ENCODE data around the gene BNC2.

The BNC2 gene

DNA sequence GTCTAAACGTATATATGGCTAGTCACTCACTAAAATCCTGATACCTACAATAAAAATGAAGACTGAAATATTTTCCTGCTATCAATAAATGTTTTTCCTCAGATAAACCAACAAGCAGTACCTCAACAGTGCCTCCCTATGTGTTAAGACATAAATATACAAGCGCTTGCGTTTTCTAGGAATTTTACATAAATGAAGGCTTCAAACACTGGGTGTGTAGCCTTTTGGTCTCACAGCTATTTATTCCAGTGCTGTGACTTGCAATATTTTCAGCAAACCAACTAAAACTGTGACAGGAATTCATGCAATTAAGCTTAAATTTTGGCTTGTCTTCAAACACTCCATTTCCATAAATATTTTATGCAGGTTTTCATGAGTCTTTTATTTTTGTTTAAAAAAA is 437.0 kb downstream of the BNC2 start:
- Histone ChIP-seq H3K79me1 (ENCODE audit: low read depth, low read length) (no peaks in the 10 kb centered on the region), H3K14ac (ENCODE audit: low read length) (no peak overlapping the region), H2AK5ac (ENCODE audit: low read depth, low read length) (no peak overlapping the region), H2BK120ac (ENCODE audit: low read depth, low read length) (no peak overlapping the region), H3K9me3 (replicated peaks in 1 of 2; ENCODE audit: control insufficient read depth in 2 of 2, insufficient read depth in 1 of 2, low read depth in 1 of 2, low read length in 2 of 2) (peaks cover 0 to 2% of the 10 kb centered on the region in 2 donors), H3K27ac (replicated peaks; ENCODE audit: low read length) (no peak overlapping the region), H3K23ac (ENCODE audit: low read depth, low read length, poor library complexity) (no peak overlapping the region), H3K4me3 (ENCODE audit: low read length in 2 of 2) (no peak overlapping the region), H3K9ac (ENCODE audit: low read depth, low read length, poor library complexity) (no peak overlapping the region), H2BK5ac (ENCODE audit: low read length) (no peak overlapping the region), H4K91ac (ENCODE audit: low read depth, low read length, poor library complexity) (no peak overlapping the region), H3K36me3 (replicated peaks in 1 of 2; ENCODE audit: control insufficient read depth in 2 of 2, insufficient read depth in 2 of 2, low read length in 2 of 2) (no peaks in the 10 kb centered on the region), H2BK15ac (ENCODE audit: low read length) (no peak overlapping the region), H3K18ac (ENCODE audit: low read length) (no peak overlapping the region), H3K4me1 (ENCODE audit: control insufficient read depth in 2 of 2, insufficient read depth in 1 of 2, low read depth in 1 of 2, low read length in 2 of 2) (peaks cover 11 to 15% of the 10 kb centered on the region in 2 donors), H2AFZ (ENCODE audit: low read length) (no peak overlapping the region), H4K8ac (ENCODE audit: low read depth, low read length) (no peak overlapping the region), H2BK12ac (ENCODE audit: low read length) (no peak overlapping the region), H3K27me3 (ENCODE audit: control insufficient read depth in 3 of 3, insufficient read depth in 3 of 3, low read depth in 1 of 3, low read length in 3 of 3) (peaks cover 0 to 12% (median 0%) of the 10 kb centered on the region in 3 experiments), H3K4me2 (ENCODE audit: insufficient read depth, low read length, poor library complexity, severe bottlenecking) (no peak overlapping the region), H3K4ac (ENCODE audit: low read length) (no peak overlapping the region)
- no CpG with 5 or more reads among the region's 3 CpGs for WGBS, 2 donors (ENCODE audit: extremely low coverage in 2 of 2, insufficient read length in 2 of 2, insufficient replicate concordance in 1 of 2)
- no peak for DNase-seq (ENCODE audit: low spot score)

DNA sequence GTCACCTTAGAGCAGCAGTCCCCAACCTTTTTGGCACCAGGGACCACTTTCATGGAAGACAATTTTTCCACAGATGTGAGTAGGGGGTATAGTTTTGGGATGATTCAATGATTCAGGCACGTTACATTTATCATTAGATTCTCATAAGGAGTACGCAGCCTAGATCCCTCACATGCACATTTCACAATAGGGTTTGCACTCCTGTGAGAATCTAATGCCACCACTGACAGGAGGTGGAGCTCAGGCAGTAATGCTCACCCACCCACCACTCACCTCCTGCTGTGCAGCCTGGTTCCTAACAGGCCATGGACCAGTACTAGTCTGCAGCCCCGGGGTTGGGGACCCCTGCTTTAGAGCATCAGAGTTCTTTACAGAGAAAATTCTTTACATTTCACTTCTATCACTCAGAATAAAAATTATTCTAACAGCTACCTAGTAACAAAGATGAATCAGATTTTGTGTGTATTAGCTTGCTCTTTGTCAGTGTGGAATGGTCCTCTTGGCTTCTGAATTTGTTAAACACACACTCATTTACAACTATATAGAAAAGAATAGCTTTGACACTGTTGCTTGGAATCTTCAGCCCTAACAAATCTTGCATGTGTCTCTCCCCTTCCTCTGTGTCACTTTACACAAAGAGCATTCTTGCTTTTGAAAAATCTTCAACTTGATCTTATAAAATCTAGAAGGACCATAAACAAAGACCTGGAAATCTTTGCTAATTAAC is 438.6 kb downstream of the BNC2 start:
- no peak for DNase-seq (ENCODE audit: low spot score)
- no peak overlapping the region for H2BK15ac ChIP-seq (ENCODE audit: low read length)
- H4K91ac ChIP-seq (ENCODE audit: low read depth, low read length, poor library complexity): no peak overlapping the region
- peaks cover 14 to 15% of the 10 kb centered on the region in 2 donors for H3K4me1 ChIP-seq (ENCODE audit: control insufficient read depth in 2 of 2, insufficient read depth in 1 of 2, low read depth in 1 of 2, low read length in 2 of 2)
- H3K4me2 ChIP-seq (ENCODE audit: insufficient read depth, low read length, poor library complexity, severe bottlenecking): no peak overlapping the region
- no peak overlapping the region for H3K4me3 ChIP-seq (ENCODE audit: low read length in 2 of 2)
- H2AFZ ChIP-seq (ENCODE audit: low read length): no peak overlapping the region
- H4K8ac ChIP-seq (ENCODE audit: low read depth, low read length): no peak overlapping the region
- no peaks in the 10 kb centered on the region for H3K36me3 ChIP-seq (replicated peaks in 1 of 2; ENCODE audit: control insufficient read depth in 2 of 2, insufficient read depth in 2 of 2, low read length in 2 of 2)
- no peak overlapping the region for H3K23ac ChIP-seq (ENCODE audit: low read depth, low read length, poor library complexity)
- no peak overlapping the region for H3K9ac ChIP-seq (ENCODE audit: low read depth, low read length, poor library complexity)
- no peak overlapping the region for H2BK5ac ChIP-seq (ENCODE audit: low read length)
- H2AK5ac ChIP-seq (ENCODE audit: low read depth, low read length): no peak overlapping the region
- no peak overlapping the region for H3K4ac ChIP-seq (ENCODE audit: low read length)
- no CpG with 5 or more reads among the region's 3 CpGs for WGBS, 2 donors (ENCODE audit: extremely low coverage in 2 of 2, insufficient read length in 2 of 2, insufficient replicate concordance in 1 of 2)
- peaks cover 0 to 2% of the 10 kb centered on the region in 2 donors for H3K9me3 ChIP-seq (replicated peaks in 1 of 2; ENCODE audit: control insufficient read depth in 2 of 2, insufficient read depth in 1 of 2, low read depth in 1 of 2, low read length in 2 of 2)
- H3K27me3 ChIP-seq (ENCODE audit: control insufficient read depth in 3 of 3, insufficient read depth in 3 of 3, low read depth in 1 of 3, low read length in 3 of 3): peaks cover 0 to 15% (median 2%) of the 10 kb centered on the region in 3 experiments
- H3K18ac ChIP-seq (ENCODE audit: low read length): no peak overlapping the region
- H3K14ac ChIP-seq (ENCODE audit: low read length): no peak overlapping the region
- H3K79me1 ChIP-seq (ENCODE audit: low read depth, low read length): no peaks in the 10 kb centered on the region
- H2BK120ac ChIP-seq (ENCODE audit: low read depth, low read length): no peak overlapping the region
- H2BK12ac ChIP-seq (ENCODE audit: low read length): no peak overlapping the region
- H3K27ac ChIP-seq (replicated peaks; ENCODE audit: low read length): no peak overlapping the region

DNA sequence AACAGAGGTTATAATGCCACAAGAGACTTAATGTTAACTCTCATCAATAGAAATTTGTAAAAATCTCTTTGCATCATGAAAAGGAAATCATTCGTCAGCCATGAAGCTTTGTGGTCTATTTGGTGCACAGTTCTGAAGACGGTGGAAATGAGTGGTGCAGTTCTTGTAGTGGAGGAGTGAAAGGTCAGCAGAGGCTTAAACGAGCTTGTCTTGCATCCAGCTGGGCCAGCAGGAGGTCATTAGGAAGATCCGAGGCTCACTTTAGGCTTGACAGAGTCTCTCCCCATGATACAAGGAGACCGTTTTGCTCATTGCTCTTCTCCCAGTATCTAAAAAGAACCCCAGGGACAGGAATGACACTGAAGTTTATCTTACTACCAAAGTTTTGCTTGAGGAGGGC is 440.8 kb downstream of the BNC2 start:
- H3K79me1 ChIP-seq (ENCODE audit: low read depth, low read length): no peaks in the 10 kb centered on the region
- H3K9ac ChIP-seq (ENCODE audit: low read depth, low read length, poor library complexity): no peak overlapping the region
- H3K4ac ChIP-seq (ENCODE audit: low read length): no peak overlapping the region
- H2BK5ac ChIP-seq (ENCODE audit: low read length): no peak overlapping the region
- peaks cover 14 to 15% of the 10 kb centered on the region in 2 donors for H3K4me1 ChIP-seq (ENCODE audit: control insufficient read depth in 2 of 2, insufficient read depth in 1 of 2, low read depth in 1 of 2, low read length in 2 of 2)
- H3K4me3 ChIP-seq (ENCODE audit: low read length in 2 of 2): no peak overlapping the region
- H3K14ac ChIP-seq (ENCODE audit: low read length): no peak overlapping the region
- no peak overlapping the region for H2AK5ac ChIP-seq (ENCODE audit: low read depth, low read length)
- H2BK12ac ChIP-seq (ENCODE audit: low read length): no peak overlapping the region
- no peaks in the 10 kb centered on the region for H3K9me3 ChIP-seq (replicated peaks in 1 of 2; ENCODE audit: control insufficient read depth in 2 of 2, insufficient read depth in 1 of 2, low read depth in 1 of 2, low read length in 2 of 2)
- no peak overlapping the region for H2BK120ac ChIP-seq (ENCODE audit: low read depth, low read length)
- H3K27ac ChIP-seq (replicated peaks; ENCODE audit: low read length): no peak overlapping the region
- peak; percentile 37 for DNase-seq (ENCODE audit: low spot score)
- peaks cover 0 to 18% (median 2%) of the 10 kb centered on the region in 3 experiments for H3K27me3 ChIP-seq (ENCODE audit: control insufficient read depth in 3 of 3, insufficient read depth in 3 of 3, low read depth in 1 of 3, low read length in 3 of 3)
- no peak overlapping the region for H2BK15ac ChIP-seq (ENCODE audit: low read length)
- no peak overlapping the region for H4K8ac ChIP-seq (ENCODE audit: low read depth, low read length)
- no peak overlapping the region for H3K23ac ChIP-seq (ENCODE audit: low read depth, low read length, poor library complexity)
- no peak overlapping the region for H3K4me2 ChIP-seq (ENCODE audit: insufficient read depth, low read length, poor library complexity, severe bottlenecking)
- no peak overlapping the region for H4K91ac ChIP-seq (ENCODE audit: low read depth, low read length, poor library complexity)
- H2AFZ ChIP-seq (ENCODE audit: low read length): no peak overlapping the region
- no CpG with 5 or more reads among the region's 5 CpGs for WGBS, 2 donors (ENCODE audit: extremely low coverage in 2 of 2, insufficient read length in 2 of 2, insufficient replicate concordance in 1 of 2)
- no peak overlapping the region for H3K18ac ChIP-seq (ENCODE audit: low read length)
- no peaks in the 10 kb centered on the region for H3K36me3 ChIP-seq (replicated peaks in 1 of 2; ENCODE audit: control insufficient read depth in 2 of 2, insufficient read depth in 2 of 2, low read length in 2 of 2)

DNA sequence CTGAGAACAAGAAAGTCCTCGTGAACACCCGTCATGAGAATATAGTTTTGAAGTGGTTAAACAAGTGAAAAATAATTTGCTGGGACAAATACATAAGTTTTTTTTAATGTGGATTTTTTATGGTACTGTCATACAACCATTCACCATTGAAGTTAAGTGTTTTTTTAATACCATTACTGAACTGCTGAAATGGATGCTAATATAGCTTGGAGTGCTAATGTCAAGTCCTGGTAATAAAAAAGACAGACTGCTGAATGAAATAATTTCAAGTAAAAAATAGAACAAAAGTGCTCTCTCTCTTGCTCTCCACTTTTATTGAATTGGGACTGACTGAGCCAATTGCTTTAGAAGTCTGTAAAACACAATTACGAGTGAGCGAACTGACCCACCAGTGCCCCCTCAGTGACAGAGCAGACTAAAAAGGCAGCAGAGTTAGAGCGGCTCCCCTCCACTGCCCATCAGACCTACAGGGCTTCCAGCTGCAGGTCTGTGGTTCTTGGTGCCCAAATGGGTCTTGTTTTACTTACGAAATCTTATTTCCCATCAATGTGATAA is 442.5 kb downstream of the BNC2 start:
- H2AK5ac ChIP-seq (ENCODE audit: low read depth, low read length): no peak overlapping the region
- H2BK120ac ChIP-seq (ENCODE audit: low read depth, low read length): no peak overlapping the region
- H3K4me3 ChIP-seq (ENCODE audit: low read length in 2 of 2): no peak overlapping the region
- H3K9me3 ChIP-seq (replicated peaks in 1 of 2; ENCODE audit: control insufficient read depth in 2 of 2, insufficient read depth in 1 of 2, low read depth in 1 of 2, low read length in 2 of 2): no peaks in the 10 kb centered on the region
- peaks cover 14 to 15% of the 10 kb centered on the region in 2 donors for H3K4me1 ChIP-seq (ENCODE audit: control insufficient read depth in 2 of 2, insufficient read depth in 1 of 2, low read depth in 1 of 2, low read length in 2 of 2)
- H3K27ac ChIP-seq (replicated peaks; ENCODE audit: low read length): no peak overlapping the region
- no peak overlapping the region for H3K18ac ChIP-seq (ENCODE audit: low read length)
- no peak overlapping the region for H3K4me2 ChIP-seq (ENCODE audit: insufficient read depth, low read length, poor library complexity, severe bottlenecking)
- WGBS, 2 donors (ENCODE audit: extremely low coverage in 2 of 2, insufficient read length in 2 of 2, insufficient replicate concordance in 1 of 2): no CpG with 5 or more reads among the region's 6 CpGs
- H4K91ac ChIP-seq (ENCODE audit: low read depth, low read length, poor library complexity): no peak overlapping the region
- no peak overlapping the region for H3K4ac ChIP-seq (ENCODE audit: low read length)
- H3K9ac ChIP-seq (ENCODE audit: low read depth, low read length, poor library complexity): no peak overlapping the region
- no peak overlapping the region for H3K23ac ChIP-seq (ENCODE audit: low read depth, low read length, poor library complexity)
- H2AFZ ChIP-seq (ENCODE audit: low read length): no peak overlapping the region
- H2BK15ac ChIP-seq (ENCODE audit: low read length): no peak overlapping the region
- H2BK12ac ChIP-seq (ENCODE audit: low read length): no peak overlapping the region
- H4K8ac ChIP-seq (ENCODE audit: low read depth, low read length): no peak overlapping the region
- H2BK5ac ChIP-seq (ENCODE audit: low read length): no peak overlapping the region
- no peaks in the 10 kb centered on the region for H3K36me3 ChIP-seq (replicated peaks in 1 of 2; ENCODE audit: control insufficient read depth in 2 of 2, insufficient read depth in 2 of 2, low read length in 2 of 2)
- no peak overlapping the region for H3K14ac ChIP-seq (ENCODE audit: low read length)
- no peak for DNase-seq (ENCODE audit: low spot score)
- peaks cover 0 to 18% (median 2%) of the 10 kb centered on the region in 3 experiments for H3K27me3 ChIP-seq (ENCODE audit: control insufficient read depth in 3 of 3, insufficient read depth in 3 of 3, low read depth in 1 of 3, low read length in 3 of 3)
- no peaks in the 10 kb centered on the region for H3K79me1 ChIP-seq (ENCODE audit: low read depth, low read length)
